ENCODE data around the gene SSBP3. TPM values are rescaled to one million over a fixed set of nuclear protein-coding genes. Genes with fewer than 3 reads are reported as not detected.

SSBP3 gene
- total RNA-seq, 4 donors from 2014 or later: 26.4 to 49.5 (median 37.1) TPM

DNA sequence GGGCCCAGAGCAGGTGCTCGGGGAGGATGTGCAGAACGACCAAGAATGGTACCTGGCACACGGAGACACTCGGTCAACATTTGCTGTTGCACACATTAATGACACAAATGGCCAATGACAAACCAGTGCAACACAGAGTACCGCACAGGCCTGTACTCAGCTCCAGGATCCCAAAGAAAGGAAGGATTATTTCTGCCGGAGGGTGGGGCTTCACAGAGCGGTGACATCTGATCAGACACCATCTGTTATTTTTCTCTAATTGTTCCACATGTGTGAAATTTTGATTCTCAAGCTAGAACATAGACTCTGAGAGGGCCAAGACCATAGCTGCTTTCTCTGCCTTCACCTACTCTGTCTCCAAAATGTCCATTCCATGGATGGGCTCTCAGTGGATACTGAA lies 105.8 kb downstream of the SSBP3 start:
- Histone ChIP-seq H3K4me1 (peaks cover 38% of the 10 kb centered on the region), H3K4me3 (no peak overlapping the region), H3K9me3 (no peaks in the 10 kb centered on the region), H3K36me3 (no peaks in the 10 kb centered on the region), H3K27me3 (no peaks in the 10 kb centered on the region), H3K27ac (no peak overlapping the region)
- no peak for DNase-seq (ENCODE audit: low spot score in 2 of 2)
- no peak for TF ChIP-seq POLR2A (IDR thresholded peaks at IDR 0.05)
- no peak for TF ChIP-seq POLR2AphosphoS5 (IDR thresholded peaks at IDR 0.05)
- no peak for TF ChIP-seq EP300 (IDR thresholded peaks at IDR 0.05)
- TF ChIP-seq, protein P1, sequence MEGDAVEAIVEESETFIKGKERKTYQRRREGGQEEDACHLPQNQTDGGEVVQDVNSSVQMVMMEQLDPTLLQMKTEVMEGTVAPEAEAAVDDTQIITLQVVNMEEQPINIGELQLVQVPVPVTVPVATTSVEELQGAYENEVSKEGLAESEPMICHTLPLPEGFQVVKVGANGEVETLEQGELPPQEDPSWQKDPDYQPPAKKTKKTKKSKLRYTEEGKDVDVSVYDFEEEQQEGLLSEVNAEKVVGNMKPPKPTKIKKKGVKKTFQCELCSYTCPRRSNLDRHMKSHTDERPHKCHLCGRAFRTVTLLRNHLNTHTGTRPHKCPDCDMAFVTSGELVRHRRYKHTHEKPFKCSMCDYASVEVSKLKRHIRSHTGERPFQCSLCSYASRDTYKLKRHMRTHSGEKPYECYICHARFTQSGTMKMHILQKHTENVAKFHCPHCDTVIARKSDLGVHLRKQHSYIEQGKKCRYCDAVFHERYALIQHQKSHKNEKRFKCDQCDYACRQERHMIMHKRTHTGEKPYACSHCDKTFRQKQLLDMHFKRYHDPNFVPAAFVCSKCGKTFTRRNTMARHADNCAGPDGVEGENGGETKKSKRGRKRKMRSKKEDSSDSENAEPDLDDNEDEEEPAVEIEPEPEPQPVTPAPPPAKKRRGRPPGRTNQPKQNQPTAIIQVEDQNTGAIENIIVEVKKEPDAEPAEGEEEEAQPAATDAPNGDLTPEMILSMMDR (IDR thresholded peaks at IDR 0.05): no peak
- 90% methylated on average over 7 of the region's 7 CpGs for WGBS

DNA sequence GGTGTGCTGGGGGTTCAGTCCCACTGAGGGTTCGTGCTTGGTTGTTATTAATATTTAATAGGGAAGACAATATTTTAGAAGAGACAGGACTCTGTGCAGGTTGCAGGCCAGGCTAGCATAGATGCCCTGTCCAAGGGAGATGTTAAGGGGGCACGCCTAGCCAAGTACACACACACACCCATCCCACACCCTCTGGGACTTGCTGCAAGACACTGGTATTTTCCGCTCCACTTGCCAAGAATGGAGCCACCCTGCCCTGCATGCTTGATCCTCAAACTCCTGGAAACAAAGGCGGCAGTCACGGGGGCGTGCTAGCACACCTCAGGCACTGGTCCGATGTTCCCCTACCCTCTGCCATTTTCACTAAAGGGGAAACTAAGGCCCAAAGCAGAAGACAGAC lies 107.2 kb downstream of the SSBP3 start:
- Histone ChIP-seq H3K9me3 (no peaks in the 10 kb centered on the region), H3K4me3 (no peak overlapping the region), H3K36me3 (no peaks in the 10 kb centered on the region), H3K4me1 (peaks cover 40% of the 10 kb centered on the region), H3K27ac (no peak overlapping the region), H3K27me3 (no peaks in the 10 kb centered on the region)
- TF ChIP-seq EP300 (IDR thresholded peaks at IDR 0.05) (no peak), POLR2A (IDR thresholded peaks at IDR 0.05) (no peak), POLR2AphosphoS5 (IDR thresholded peaks at IDR 0.05) (no peak)
- TF ChIP-seq, protein P1 (IDR thresholded peaks at IDR 0.05): no peak
- no peak for DNase-seq (ENCODE audit: low spot score in 2 of 2)
- WGBS: 40% methylated on average over 5 of the region's 7 CpGs

DNA sequence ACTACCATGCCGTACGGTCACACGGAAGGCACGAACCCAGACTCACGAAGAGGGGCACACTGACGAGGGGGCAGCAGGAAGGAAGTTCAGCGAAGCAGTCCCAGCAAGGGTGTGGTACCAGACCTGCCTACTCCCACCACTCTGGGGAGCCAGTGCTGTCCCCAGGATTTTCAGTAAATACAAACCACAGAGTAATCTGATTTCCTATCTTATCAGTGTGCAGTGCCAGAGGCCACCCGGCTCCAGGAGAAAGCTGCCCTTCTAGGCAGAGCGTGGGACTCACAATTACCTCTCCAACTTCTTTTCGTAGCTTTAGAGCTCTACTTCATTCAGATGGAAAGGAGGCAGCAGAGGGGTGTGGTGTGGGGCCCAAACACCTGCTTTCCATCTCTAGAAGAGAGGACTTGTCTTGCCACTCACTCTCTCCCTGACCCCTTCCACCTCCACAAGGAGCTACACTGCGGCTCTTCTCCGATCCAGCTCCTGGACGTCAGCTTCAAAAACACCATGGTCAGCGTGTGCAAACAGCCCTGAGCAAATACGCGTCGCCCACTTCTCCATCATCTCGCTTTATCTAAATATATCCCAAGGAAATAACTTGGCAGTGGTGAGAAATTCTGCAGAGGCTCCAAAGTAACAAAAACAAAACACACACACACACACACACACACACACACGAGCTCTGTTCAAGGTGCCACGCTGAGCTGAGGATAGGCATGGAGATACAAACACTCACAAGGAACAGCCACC lies 107.7 kb downstream of the SSBP3 start:
- Histone ChIP-seq H3K27me3 (no peaks in the 10 kb centered on the region), H3K27ac (peak overlapping the region; percentile 37), H3K4me3 (no peak overlapping the region), H3K4me1 (peaks cover 40% of the 10 kb centered on the region), H3K9me3 (no peaks in the 10 kb centered on the region), H3K36me3 (no peaks in the 10 kb centered on the region)
- TF ChIP-seq, protein P1 (IDR thresholded peaks at IDR 0.05): no peak
- TF ChIP-seq EP300 (IDR thresholded peaks at IDR 0.05): no peak
- TF ChIP-seq POLR2AphosphoS5 (IDR thresholded peaks at IDR 0.05): no peak
- no peak for TF ChIP-seq POLR2A (IDR thresholded peaks at IDR 0.05)
- DNase-seq (ENCODE audit: low spot score in 2 of 2): no peak
- 73% methylated on average over 18 of the region's 20 CpGs for WGBS

DNA sequence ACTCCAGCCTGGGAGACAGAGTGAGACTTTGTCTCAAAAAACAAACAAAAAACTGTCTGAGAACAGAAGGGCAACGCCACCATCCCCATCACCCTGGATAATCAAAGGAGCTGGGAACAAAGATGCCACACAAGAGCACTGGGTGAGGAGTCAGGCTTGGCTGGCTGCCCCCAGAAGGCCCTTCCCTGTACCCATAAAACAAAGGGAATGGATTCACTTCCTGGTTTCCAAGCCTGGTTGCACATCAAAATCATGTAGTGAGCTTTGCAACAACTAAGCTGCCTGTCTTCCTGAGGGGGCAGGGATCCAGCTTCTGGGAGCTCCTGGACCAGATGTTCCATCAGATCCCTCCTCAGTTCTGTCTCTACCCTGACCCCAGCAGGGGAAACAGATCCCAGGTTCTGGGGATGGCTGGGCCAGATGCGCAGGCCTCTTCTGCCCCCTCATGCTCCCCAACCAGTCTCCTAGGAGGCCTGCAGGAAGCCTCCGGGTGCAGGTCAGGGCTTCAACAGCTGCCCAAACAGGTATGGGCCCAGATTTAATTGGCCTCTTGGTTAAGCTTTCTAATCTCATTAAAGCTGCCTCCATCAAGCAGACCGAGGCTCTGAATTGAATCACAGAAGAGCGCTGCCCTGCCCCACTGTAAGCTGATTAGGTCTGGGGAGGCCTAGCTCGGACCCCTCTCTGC lies 108.5 kb downstream of the SSBP3 start:
- Histone ChIP-seq H3K4me3 (no peak overlapping the region), H3K27ac (peak overlapping the region; percentile 37), H3K9me3 (no peaks in the 10 kb centered on the region), H3K36me3 (no peaks in the 10 kb centered on the region), H3K4me1 (peaks cover 40% of the 10 kb centered on the region), H3K27me3 (no peaks in the 10 kb centered on the region)
- no peak for DNase-seq (ENCODE audit: low spot score in 2 of 2)
- WGBS: 88% methylated on average over 6 of the region's 6 CpGs
- TF ChIP-seq EP300 (IDR thresholded peaks at IDR 0.05) (no peak), POLR2AphosphoS5 (IDR thresholded peaks at IDR 0.05) (no peak), POLR2A (IDR thresholded peaks at IDR 0.05) (no peak)
- TF ChIP-seq, protein P1 (IDR thresholded peaks at IDR 0.05): no peak

DNA sequence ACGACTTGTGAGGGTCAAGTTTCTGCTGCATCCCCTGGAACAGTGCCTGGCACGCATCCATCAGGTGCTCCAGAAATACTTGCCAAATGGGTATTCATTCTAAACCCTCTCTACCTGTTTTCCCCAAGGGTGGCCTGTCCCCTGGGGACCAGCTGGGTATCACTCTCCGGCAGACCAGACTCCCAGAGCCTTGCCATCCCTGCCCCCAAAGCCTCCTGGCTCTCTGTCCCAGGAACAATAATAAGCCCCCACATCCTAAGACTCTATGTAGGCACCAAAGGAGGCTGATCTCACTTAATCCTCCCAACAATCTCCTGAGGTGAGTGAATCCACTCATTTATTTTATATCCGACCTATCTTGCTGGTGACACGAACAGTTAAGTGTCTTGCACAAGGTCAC lies 109.5 kb downstream of the SSBP3 start:
- DNase-seq (ENCODE audit: low spot score in 2 of 2): no peak
- no peaks in the 10 kb centered on the region for H3K9me3 ChIP-seq
- TF ChIP-seq POLR2AphosphoS5 (IDR thresholded peaks at IDR 0.05): no peak
- TF ChIP-seq, protein P1 (IDR thresholded peaks at IDR 0.05): no peak
- no peak for TF ChIP-seq POLR2A (IDR thresholded peaks at IDR 0.05)
- TF ChIP-seq EP300 (IDR thresholded peaks at IDR 0.05): no peak
- 91% methylated on average over 5 of the region's 5 CpGs for WGBS
- H3K27ac ChIP-seq: no peak overlapping the region
- H3K4me1 ChIP-seq: peaks cover 48% of the 10 kb centered on the region
- H3K27me3 ChIP-seq: no peaks in the 10 kb centered on the region
- no peaks in the 10 kb centered on the region for H3K36me3 ChIP-seq
- H3K4me3 ChIP-seq: no peak overlapping the region

Measured in suprapubic skin (tissue), 4 donors.